ENCODE data around the gene PAOX. TPM values are rescaled to one million over a fixed set of nuclear protein-coding genes. Genes with fewer than 3 reads are reported as not detected.

PAOX gene
- total RNA-seq, 6 experiments from 2014 or later, result 9.4 to 15.9 (median 11.9) TPM

DNA sequence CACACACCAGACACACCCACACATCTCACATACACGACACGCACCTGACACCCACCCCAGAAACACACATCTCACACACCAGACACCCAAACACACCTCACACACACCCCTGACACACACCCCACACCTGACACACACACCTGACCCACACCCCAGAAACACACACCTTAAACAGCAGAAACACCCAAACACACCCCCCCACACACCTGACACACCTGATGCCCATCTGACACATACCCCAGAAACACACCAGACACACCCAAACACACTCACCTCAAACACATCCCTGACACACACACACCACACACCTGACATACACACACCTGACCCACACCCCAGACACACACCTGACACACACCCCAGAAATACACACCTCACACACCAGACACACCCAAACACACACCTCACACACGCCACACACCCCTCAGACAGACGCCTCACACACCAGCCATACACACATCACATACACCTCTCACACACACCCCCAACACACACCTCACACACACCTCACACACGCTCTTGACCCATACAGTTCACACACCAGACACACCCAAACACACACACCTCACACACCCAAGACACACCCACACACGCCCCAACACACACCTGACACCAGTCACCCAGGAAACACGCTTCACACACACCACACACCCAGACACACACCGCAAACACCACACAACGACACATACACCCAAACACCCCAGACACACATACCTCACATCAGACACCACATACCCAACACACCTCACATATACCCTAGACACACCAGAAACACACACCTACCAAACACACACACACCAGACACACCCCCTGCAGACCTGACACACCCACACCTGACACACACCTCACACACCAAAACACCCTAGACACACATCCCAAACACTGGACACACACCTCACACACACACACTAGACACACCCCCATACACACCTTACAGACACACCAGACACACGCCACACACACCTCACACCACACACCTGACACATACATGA, 40.7 kb upstream of the PAOX start:
- 84% methylated on average over 8 of the region's 10 CpGs for WGBS (ENCODE audit: insufficient coverage, low coverage, low lambda C conversion rate, missing lambda C conversion rate)
- peaks cover 0 to 14% (median 0%) of the 10 kb centered on the region in 4 donors for H3K4me1 ChIP-seq
- ATAC-seq (no peak), DNase-seq (no peak)
- H3K4me3 ChIP-seq, result no peak overlapping the region
- peaks cover 0 to 22% of the 10 kb centered on the region in 2 donors for H3K27me3 ChIP-seq
- no peaks in the 10 kb centered on the region for H3K36me3 ChIP-seq
- intact Hi-C loops (cut with DNase I), result no loop called here
- no peak for TF ChIP-seq POLR2A (IDR thresholded peaks at IDR 0.05)
- TF ChIP-seq, protein P1, sequence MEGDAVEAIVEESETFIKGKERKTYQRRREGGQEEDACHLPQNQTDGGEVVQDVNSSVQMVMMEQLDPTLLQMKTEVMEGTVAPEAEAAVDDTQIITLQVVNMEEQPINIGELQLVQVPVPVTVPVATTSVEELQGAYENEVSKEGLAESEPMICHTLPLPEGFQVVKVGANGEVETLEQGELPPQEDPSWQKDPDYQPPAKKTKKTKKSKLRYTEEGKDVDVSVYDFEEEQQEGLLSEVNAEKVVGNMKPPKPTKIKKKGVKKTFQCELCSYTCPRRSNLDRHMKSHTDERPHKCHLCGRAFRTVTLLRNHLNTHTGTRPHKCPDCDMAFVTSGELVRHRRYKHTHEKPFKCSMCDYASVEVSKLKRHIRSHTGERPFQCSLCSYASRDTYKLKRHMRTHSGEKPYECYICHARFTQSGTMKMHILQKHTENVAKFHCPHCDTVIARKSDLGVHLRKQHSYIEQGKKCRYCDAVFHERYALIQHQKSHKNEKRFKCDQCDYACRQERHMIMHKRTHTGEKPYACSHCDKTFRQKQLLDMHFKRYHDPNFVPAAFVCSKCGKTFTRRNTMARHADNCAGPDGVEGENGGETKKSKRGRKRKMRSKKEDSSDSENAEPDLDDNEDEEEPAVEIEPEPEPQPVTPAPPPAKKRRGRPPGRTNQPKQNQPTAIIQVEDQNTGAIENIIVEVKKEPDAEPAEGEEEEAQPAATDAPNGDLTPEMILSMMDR (IDR thresholded peaks at IDR 0.05), result no peak
- no peaks in the 10 kb centered on the region for H3K9me3 ChIP-seq
- H3K27ac ChIP-seq, result no peak overlapping the region

- Histone ChIP-seq H3K36me3 (no peaks in the 10 kb centered on the region), H3K27me3 (peaks cover 0 to 19% of the 10 kb centered on the region in 2 donors), H3K27ac (no peak overlapping the region), H3K4me3 (no peak overlapping the region), H3K4me1 (peaks cover 0 to 14% (median 0%) of the 10 kb centered on the region in 4 donors), H3K9me3 (no peaks in the 10 kb centered on the region)
- DNase-seq, result no peak
- TF ChIP-seq POLR2A (IDR thresholded peaks at IDR 0.05), result no peak
- TF ChIP-seq, protein P1 (IDR thresholded peaks at IDR 0.05), result no peak
- intact Hi-C loops (cut with DNase I), result no loop called here
- WGBS (ENCODE audit: insufficient coverage, low coverage, low lambda C conversion rate, missing lambda C conversion rate), result 94% methylated on average over 6 of the region's 13 CpGs
- ATAC-seq, result no peak
Measured at GRCh38 chr10:133339708-133340380, 39.2 kb upstream of the PAOX start.

- Histone ChIP-seq H3K4me1 (peaks cover 0 to 6% (median 0%) of the 10 kb centered on the region in 4 donors), H3K27ac (no peak overlapping the region), H3K4me3 (no peak overlapping the region), H3K27me3 (no peaks in the 10 kb centered on the region), H3K9me3 (no peaks in the 10 kb centered on the region), H3K36me3 (no peaks in the 10 kb centered on the region)
- no peak for TF ChIP-seq POLR2A (IDR thresholded peaks at IDR 0.05)
- WGBS (ENCODE audit: insufficient coverage, low coverage, low lambda C conversion rate, missing lambda C conversion rate), result 66% methylated on average over 4 of the region's 4 CpGs
- intact Hi-C loops (cut with DNase I), result no loop called here
- DNase-seq, result no peak
- ATAC-seq, result no peak
Measured at GRCh38 chr10:133341983-133342382, 37.1 kb upstream of the PAOX start.

DNA sequence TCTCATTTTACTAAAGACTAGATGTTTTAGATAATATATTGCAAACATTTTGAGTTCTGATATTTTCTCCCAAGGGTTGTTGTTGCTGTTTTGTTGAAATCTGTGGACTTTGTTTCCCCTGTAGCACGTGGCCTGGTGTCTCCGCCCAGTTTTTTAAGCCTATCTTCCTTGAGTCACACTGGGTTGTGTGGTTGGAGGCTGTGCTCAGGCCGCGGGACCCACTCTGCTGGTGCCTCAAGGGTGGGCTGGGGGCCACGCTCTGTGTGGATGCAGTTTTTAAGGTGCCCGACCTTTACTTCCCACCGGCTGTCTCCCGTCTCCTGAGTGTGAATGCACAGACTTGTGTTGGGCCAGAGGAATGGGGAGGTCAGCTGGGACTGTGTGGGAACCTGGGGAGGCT, 36.1 kb upstream of the PAOX start:
- 40% methylated on average over 2 of the region's 8 CpGs for WGBS (ENCODE audit: insufficient coverage, low coverage, low lambda C conversion rate, missing lambda C conversion rate)
- no peak for ATAC-seq
- H3K4me3 ChIP-seq, result no peak overlapping the region
- DNase-seq, result no peak
- intact Hi-C loops (cut with DNase I), result no loop called here
- H3K9me3 ChIP-seq, result no peaks in the 10 kb centered on the region
- H3K27me3 ChIP-seq, result no peaks in the 10 kb centered on the region
- TF ChIP-seq POLR2A (IDR thresholded peaks at IDR 0.05), result no peak
- TF ChIP-seq, protein P1 (IDR thresholded peaks at IDR 0.05), result no peak
- H3K36me3 ChIP-seq, result no peaks in the 10 kb centered on the region
- H3K27ac ChIP-seq, result no peak overlapping the region
- peaks cover 0 to 6% (median 0%) of the 10 kb centered on the region in 4 donors for H3K4me1 ChIP-seq

DNA sequence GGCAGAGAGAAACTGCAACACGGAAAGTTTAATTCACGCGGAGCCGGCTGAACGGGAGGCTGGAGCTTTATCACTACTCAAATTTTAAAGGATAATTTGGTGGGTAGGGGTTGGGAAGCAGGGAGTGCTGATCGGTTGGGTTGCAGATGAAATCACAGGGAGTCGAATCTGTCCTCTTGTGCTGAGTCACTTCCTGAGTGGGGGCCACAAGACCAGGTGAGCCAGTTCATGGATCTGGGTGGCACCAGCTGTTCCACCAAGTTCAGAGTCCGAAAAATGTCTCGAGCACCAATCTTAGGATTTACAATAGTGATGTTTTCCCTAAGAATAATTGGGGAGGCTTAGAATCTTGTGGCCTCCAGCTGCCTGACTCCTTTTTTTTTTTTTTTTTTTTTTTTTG, 35.5 kb upstream of the PAOX start:
- H3K27ac ChIP-seq, result no peak overlapping the region
- no peak for TF ChIP-seq POLR2A (IDR thresholded peaks at IDR 0.05)
- TF ChIP-seq, protein P1 (IDR thresholded peaks at IDR 0.05), result no peak
- intact Hi-C loops (cut with DNase I), result no loop called here
- WGBS (ENCODE audit: insufficient coverage, low coverage, low lambda C conversion rate, missing lambda C conversion rate), result 54% methylated on average over 8 of the region's 9 CpGs
- H3K27me3 ChIP-seq, result no peaks in the 10 kb centered on the region
- no peaks in the 10 kb centered on the region for H3K9me3 ChIP-seq
- no peaks in the 10 kb centered on the region for H3K36me3 ChIP-seq
- peaks cover 0 to 6% (median 0%) of the 10 kb centered on the region in 4 donors for H3K4me1 ChIP-seq
- DNase-seq (no peak), ATAC-seq (no peak)
- H3K4me3 ChIP-seq, result no peak overlapping the region

Measured in right lobe of liver (tissue), 6 donors.